HEK293 (cell line): ENCODE data around the gene NPRL2.

Experiments used
- YY1 ChIP-seq: fragments of 450-650 bp; formaldehyde crosslinking; IDR thresholded peaks from 2 replicates; pipeline ENCODE4 v1.5.1; 2018; ENCODE audit warnings: missing biosample characterization, missing genetic modification characterization
- TF ChIP-seq, protein P1 (sequence below): fragments of 450-650 bp; formaldehyde crosslinking; IDR thresholded peaks from 2 replicates; pipeline ENCODE4 v1.5.1; 2016; ENCODE audit warnings: missing biosample characterization, missing genetic modification characterization

DNA sequence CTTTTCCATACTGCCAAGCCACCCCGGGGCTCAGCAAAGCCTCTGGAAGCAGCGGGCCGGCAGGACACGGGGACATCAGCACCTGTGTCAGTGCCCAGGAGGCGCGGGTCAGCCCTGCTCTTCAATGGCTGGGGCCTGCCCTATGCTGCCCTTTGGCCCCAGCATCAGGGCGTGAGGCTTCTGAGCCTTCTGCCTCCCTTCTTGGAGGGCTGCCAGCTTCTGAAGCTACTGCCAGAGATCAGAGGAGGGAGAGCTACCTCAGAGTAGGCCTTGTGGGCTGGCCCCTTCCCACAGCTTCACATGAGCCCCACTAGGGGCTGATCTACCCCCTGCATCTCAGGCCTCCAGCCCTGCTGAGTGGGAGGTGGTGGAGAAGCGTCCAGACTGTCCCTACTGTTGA is 21.8 kb upstream of the NPRL2 start:
- no peak for TF ChIP-seq YY1
- TF ChIP-seq, protein P1, sequence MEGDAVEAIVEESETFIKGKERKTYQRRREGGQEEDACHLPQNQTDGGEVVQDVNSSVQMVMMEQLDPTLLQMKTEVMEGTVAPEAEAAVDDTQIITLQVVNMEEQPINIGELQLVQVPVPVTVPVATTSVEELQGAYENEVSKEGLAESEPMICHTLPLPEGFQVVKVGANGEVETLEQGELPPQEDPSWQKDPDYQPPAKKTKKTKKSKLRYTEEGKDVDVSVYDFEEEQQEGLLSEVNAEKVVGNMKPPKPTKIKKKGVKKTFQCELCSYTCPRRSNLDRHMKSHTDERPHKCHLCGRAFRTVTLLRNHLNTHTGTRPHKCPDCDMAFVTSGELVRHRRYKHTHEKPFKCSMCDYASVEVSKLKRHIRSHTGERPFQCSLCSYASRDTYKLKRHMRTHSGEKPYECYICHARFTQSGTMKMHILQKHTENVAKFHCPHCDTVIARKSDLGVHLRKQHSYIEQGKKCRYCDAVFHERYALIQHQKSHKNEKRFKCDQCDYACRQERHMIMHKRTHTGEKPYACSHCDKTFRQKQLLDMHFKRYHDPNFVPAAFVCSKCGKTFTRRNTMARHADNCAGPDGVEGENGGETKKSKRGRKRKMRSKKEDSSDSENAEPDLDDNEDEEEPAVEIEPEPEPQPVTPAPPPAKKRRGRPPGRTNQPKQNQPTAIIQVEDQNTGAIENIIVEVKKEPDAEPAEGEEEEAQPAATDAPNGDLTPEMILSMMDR (tag by site-specific recombination) = no peak
